ENCODE data around the gene PCBP3.

- no peak for TF ChIP-seq CTCF (IDR thresholded peaks at IDR 0.05)
- TF ChIP-seq POLR2A (IDR thresholded peaks at IDR 0.05), result no peak
These were observed 296.1 kb downstream of the PCBP3 start for GRCh38 chr21:45939521-45940045.

All from lower leg skin (tissue), 3 donors.